Thyroid gland (tissue), 4 donors: Measurements from ENCODE around the gene TMED5. TPM values are rescaled to one million over a fixed set of nuclear protein-coding genes. Genes with fewer than 3 reads are reported as not detected.

Experiments used
- DNase-seq, 2 donors: peaks; one replicate each; pipeline ENCODE4 v3.0.0-alpha.2; 2019
- H3K27ac ChIP-seq, 3 donors: fragments of 200-600 bp; sonication (generic); 1 replicate in 2 of 3; 2 replicates in 1 of 3; pipeline ENCODE4 v1.5.1; 2016 to 2019; ENCODE audit warnings: mild to moderate bottlenecking in 1 of 3, moderate library complexity in 1 of 3
- H3K27me3 ChIP-seq: fragments of 200-600 bp; sonication (generic); one replicate; pipeline ENCODE4 v1.5.1; 2019
- H3K36me3 ChIP-seq, 2 donors: fragments of 200-600 bp; sonication (generic); one replicate each; pipeline ENCODE4 v1.5.1; 2016 to 2019
- H3K4me1 ChIP-seq, 2 donors: fragments of 200-600 bp; sonication (generic); one replicate each; pipeline ENCODE4 v1.5.1; 2017 to 2019
- H3K4me3 ChIP-seq, 3 donors: fragments of 200-600 bp; sonication (generic); replicated peaks in 1 of 3; 1 replicate in 2 of 3; 2 replicates in 1 of 3; pipeline ENCODE4 v1.5.1; 2016; ENCODE audit warnings: mild to moderate bottlenecking in 1 of 3
- H3K9me3 ChIP-seq: fragments of 200-600 bp; sonication (generic); one replicate; pipeline ENCODE4 v1.5.1; 2017
- CTCF ChIP-seq, 6 experiments: fragments of 200-600 bp in 3 of 6; fragments of 450-650 bp in 3 of 6; sonication (generic) in 3 of 6; IDR thresholded peaks; one replicate each; pipeline ENCODE4 v1.5.1; 2016 to 2019; ENCODE audit warnings: antibody characterized with exemption in 6 of 6, mild to moderate bottlenecking in 2 of 6, inconsistent platforms in 1 of 6, moderate library complexity in 1 of 6
- POLR2A ChIP-seq, 2 donors: fragments of 450-650 bp; IDR thresholded peaks; one replicate each; pipeline ENCODE4 v1.6.1; 2017; ENCODE audit warnings: antibody characterized with exemption in 2 of 2, mild to moderate bottlenecking in 2 of 2, moderate library complexity in 1 of 2
- WGBS, 2 donors: methylation state at CpG; one replicate each; pipeline ENCODE4 v1.1.5; 2017; 5-methylcytosine and 5-hydroxymethylcytosine counted together
- intact Hi-C: fragments of 100-400 bp; cut with DNase I; formaldehyde crosslinking; loops from one replicate; pipeline ENCODE4 v1.15.1; 2023
- total RNA-seq, 4 donors: library from RNA; depleted of rRNA; stranded (reverse); fragments of >200 nt; gene quantifications; one replicate each; pipeline ENCODE4 v1.2.3, GENCODE V29; 2016

Gene TMED5
- total RNA-seq, 4 donors from 2014 or later: 96.6 to 100 (median 96.9) TPM

GRCh38 chr1:93140106-93140505, 40.1 kb downstream of the TMED5 start:
- Histone ChIP-seq H3K36me3 (peaks cover 4 to 15% of the 10 kb centered on the region in 2 donors), H3K27ac (no peak overlapping the region), H3K9me3 (no peaks in the 10 kb centered on the region), H3K4me3 (no peak overlapping the region), H3K27me3 (no peaks in the 10 kb centered on the region), H3K4me1 (no peaks in the 10 kb centered on the region)
- no peak for TF ChIP-seq CTCF (IDR thresholded peaks at IDR 0.05)
- TF ChIP-seq POLR2A (IDR thresholded peaks at IDR 0.05): no peak
- no peak for DNase-seq
- intact Hi-C loops: no loop called here
- 85 to 93% methylated on average over 1 of the region's 1 CpG for WGBS, 2 donors

GRCh38 chr1:93137604-93138292, 42.5 kb downstream of the TMED5 start:
- H3K9me3 ChIP-seq: no peaks in the 10 kb centered on the region
- no peak for TF ChIP-seq CTCF (IDR thresholded peaks at IDR 0.05)
- TF ChIP-seq POLR2A (IDR thresholded peaks at IDR 0.05): no peak
- H3K36me3 ChIP-seq: peaks cover 4 to 17% of the 10 kb centered on the region in 2 donors
- H3K4me1 ChIP-seq: no peaks in the 10 kb centered on the region
- no peak for DNase-seq
- H3K27me3 ChIP-seq: no peaks in the 10 kb centered on the region
- WGBS, 2 donors: 56 to 80% methylated on average over 3 of the region's 3 CpGs
- no peak overlapping the region for H3K27ac ChIP-seq
- no peak overlapping the region for H3K4me3 ChIP-seq
- intact Hi-C loops: loop anchor here (5.0 kb wide), 1 partner anchor 85 kb away; no protein-coding TSS in a partner anchor

GRCh38 chr1:93136445-93136844, 43.8 kb downstream of the TMED5 start:
- intact Hi-C loops: loop anchor here (5.0 kb wide), 1 partner anchor 86 kb away; no protein-coding TSS in a partner anchor
- H3K9me3 ChIP-seq: no peaks in the 10 kb centered on the region
- DNase-seq: no peak
- no peak overlapping the region for H3K4me3 ChIP-seq
- H3K27me3 ChIP-seq: no peaks in the 10 kb centered on the region
- H3K4me1 ChIP-seq: no peaks in the 10 kb centered on the region
- TF ChIP-seq POLR2A (IDR thresholded peaks at IDR 0.05): no peak
- no peak for TF ChIP-seq CTCF (IDR thresholded peaks at IDR 0.05)
- no peak overlapping the region for H3K27ac ChIP-seq
- 96 to 97% methylated on average over 5 of the region's 5 CpGs for WGBS, 2 donors
- H3K36me3 ChIP-seq: peaks cover 4 to 17% of the 10 kb centered on the region in 2 donors

- H3K27me3 ChIP-seq: no peaks in the 10 kb centered on the region
- no peaks in the 10 kb centered on the region for H3K9me3 ChIP-seq
- no peak for TF ChIP-seq CTCF (IDR thresholded peaks at IDR 0.05)
- no peaks in the 10 kb centered on the region for H3K4me1 ChIP-seq
- intact Hi-C loops: no loop called here
- H3K4me3 ChIP-seq: no peak overlapping the region
- no peak for DNase-seq
- peaks cover 4 to 17% of the 10 kb centered on the region in 2 donors for H3K36me3 ChIP-seq
- H3K27ac ChIP-seq: no peak overlapping the region
Observed at GRCh38 chr1:93132638-93133037, 47.6 kb downstream of the TMED5 start.

GRCh38 chr1:93129507-93130099, 50.6 kb downstream of the TMED5 start:
- no peaks in the 10 kb centered on the region for H3K27me3 ChIP-seq
- TF ChIP-seq CTCF (IDR thresholded peaks at IDR 0.05): no peak
- no peak for TF ChIP-seq POLR2A (IDR thresholded peaks at IDR 0.05)
- no peaks in the 10 kb centered on the region for H3K4me1 ChIP-seq
- no peak overlapping the region for H3K4me3 ChIP-seq
- no peaks in the 10 kb centered on the region for H3K36me3 ChIP-seq
- intact Hi-C loops: no loop called here
- no peaks in the 10 kb centered on the region for H3K9me3 ChIP-seq
- DNase-seq: no peak
- no peak overlapping the region for H3K27ac ChIP-seq
